Measurements from ENCODE around the gene SPART.
"Not testable (repeated sequence)": the region's sequence is repeated elsewhere in the genome, so short reads cannot be mapped to it uniquely, and the experiment has no call there.

SPART gene

GRCh38 chr13:36352350-36352749, 6.2 kb upstream of the SPART start:
- no peak for DNase-seq

DNA sequence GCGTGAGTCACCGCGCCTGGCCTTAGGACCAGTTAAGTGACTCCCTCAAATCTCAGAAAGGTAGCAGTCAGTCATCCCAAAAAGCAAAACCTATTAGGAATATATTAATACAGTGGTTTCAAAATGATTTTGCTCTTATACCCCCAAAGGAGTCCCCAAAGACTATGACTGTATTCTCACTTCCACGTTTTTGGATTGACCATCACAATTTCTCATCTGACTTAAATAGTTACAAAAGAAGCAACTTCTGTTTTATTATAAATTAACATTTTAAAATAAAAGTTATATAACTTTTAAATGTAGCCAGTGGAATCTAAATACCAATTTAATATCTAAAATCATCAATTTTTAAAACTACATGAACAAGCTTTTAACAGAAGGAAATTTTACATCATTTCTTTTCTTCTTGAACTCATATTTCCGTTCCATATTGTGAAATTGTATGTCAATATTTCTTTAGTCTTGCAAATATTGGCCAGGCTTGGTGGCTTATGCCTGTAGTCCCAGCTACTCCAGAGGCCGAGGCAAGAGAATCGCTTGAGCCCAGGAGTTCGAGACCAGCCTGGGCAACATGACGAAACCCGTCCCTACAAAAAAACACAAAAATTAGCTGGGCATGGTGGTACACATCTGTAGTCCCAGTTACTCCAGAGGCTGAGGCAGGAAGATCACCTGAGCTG, 1.5 kb upstream of the SPART start:
- no peak for DNase-seq

GRCh38 chr13:36345438-36346221, 564 bp downstream of the SPART start:
- DNase-seq = peak; percentile 51

GRCh38 chr13:36344886-36345437, 1.2 kb downstream of the SPART start:
- DNase-seq = peak; percentile 35

- no peak for DNase-seq
Observed at GRCh38 chr13:36344173-36344572, 2.0 kb downstream of the SPART start.

GRCh38 chr13:36343766-36344165, 2.4 kb downstream of the SPART start:
- DNase-seq = no peak

DNA sequence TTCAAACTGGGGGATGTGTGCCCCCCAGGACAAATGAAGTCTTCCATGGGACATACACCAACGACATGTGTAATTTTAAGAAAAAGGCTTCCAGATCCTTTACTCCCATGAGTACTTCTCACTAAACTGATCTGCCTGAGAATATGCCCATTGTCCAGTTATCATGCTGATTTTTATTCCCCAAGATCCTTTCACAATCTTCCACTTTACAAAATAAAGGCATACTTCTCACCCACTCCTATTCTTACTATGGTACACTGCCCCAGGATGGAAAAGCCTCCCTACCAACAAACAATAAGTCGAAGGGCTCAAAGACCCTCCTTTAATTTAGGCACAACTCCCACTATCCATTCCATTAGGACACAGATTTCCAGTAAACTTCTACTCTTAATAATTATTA, 3.5 kb downstream of the SPART start:
- no peak for DNase-seq

GRCh38 chr13:36341718-36342117, 4.5 kb downstream of the SPART start:
- no peak for DNase-seq

GRCh38 chr13:36339600-36340155, 6.5 kb downstream of the SPART start:
- no peak for DNase-seq

DNA sequence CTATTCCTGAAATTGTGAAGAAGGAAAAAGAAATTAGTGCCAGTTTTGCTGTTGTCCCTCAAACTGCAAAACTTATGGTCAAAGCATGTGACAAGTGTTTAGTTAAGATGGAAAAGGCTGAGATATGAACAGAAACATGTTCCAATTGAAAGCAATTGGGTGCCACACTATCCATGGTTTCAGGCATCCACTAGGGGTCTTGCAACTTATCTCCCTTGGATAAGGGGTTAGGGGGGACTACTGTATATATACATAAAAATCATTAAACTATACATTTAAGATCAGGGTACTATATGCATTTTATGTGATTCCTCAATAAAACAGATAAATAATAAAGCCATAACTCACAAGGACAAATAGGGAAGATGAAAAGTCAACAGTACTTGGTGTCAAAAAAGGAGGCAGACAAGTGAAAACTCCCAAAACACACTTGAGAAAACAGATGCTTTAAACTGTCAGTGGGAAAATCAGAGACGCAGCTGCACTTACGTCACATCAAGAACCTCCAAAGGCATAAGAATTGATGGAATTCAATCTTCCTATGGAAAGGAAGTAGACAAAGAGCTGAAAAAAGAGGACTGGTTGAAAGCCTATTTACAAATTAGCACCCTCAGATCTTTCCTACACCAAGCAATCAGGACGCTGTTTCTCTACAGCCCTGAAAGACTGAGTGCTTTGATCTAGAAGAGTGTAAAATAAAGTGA, 8.1 kb downstream of the SPART start:
- no peak for DNase-seq

DNA sequence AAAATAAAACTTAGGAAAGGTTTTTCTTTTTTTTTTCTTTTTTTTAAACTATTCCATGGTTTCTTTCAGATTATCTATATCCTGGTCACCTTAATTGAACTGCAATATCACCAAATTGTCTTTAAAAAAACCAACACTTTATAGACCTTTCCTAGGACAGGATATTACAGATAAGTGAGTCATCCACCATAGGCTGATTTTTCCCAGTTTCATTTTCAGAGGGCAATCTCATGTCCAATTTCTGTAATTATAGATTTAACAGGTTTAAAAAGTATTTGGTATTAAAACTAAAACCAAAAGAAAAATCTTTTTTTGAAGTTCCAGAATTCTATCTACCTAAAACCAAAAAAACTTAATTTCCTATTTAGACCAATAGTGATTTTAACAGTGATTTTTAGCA, 13.2 kb downstream of the SPART start:
- DNase-seq = no peak

DNA sequence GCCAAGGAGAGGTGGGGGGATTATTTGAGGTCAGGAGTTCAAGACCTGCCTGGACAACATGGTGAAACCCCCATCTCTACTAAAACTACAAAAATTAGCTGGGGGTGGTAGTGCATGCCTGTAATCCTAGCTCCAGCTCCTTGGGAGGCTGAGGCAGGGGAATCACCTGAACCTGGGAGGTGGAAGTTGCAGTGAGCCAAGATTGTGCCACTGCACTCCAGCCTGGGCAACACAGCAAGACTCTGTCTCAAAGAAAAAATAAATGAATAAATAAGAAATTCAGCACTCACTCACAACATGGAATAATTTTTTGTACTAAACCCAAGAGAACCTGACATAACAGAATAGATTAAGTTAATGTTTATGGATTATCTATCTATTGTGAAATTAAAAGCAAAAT, 13.9 kb downstream of the SPART start:
- DNase-seq = not testable (repeated sequence)

- DNase-seq = no peak
Observed at GRCh38 chr13:36331280-36331679, 14.9 kb downstream of the SPART start.

- no peak for DNase-seq
Observed at GRCh38 chr13:36329361-36329760, 16.8 kb downstream of the SPART start.

- DNase-seq = no peak
Observed at GRCh38 chr13:36328821-36329220, 17.4 kb downstream of the SPART start.

- no peak for DNase-seq
Observed at GRCh38 chr13:36325912-36326311, 20.3 kb downstream of the SPART start.

GRCh38 chr13:36324881-36325280, 21.3 kb downstream of the SPART start:
- DNase-seq = not testable (repeated sequence)

DNA sequence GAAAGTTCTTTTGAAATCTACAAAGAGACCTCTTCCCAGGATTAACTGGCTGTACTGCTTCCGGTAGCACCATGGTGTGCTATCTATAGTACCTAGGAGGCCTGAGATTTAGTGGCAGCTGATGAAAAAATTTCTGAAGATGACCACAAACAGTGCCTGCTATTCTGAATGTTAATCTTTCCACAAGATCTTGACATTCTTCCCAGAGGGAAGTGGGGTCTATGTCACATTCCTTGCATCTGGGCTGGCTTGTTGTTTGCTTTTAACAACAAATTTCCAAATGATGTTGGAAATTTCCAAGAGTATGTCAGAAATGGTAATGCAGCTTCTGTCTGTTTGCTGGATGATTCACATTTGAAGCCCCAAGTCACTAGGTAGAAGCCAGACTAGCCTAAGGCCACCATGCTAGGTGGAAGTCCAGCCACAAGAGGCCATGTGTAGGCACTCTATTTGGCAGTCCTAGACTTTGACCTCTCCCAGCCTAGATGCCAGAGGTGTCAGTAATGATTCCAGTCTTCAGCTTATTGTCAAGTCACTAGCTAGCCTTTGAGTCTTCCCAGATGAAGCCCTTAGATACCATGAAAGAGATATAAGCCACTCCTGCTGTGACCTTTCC, 22.1 kb downstream of the SPART start:
- no peak for DNase-seq

DNA sequence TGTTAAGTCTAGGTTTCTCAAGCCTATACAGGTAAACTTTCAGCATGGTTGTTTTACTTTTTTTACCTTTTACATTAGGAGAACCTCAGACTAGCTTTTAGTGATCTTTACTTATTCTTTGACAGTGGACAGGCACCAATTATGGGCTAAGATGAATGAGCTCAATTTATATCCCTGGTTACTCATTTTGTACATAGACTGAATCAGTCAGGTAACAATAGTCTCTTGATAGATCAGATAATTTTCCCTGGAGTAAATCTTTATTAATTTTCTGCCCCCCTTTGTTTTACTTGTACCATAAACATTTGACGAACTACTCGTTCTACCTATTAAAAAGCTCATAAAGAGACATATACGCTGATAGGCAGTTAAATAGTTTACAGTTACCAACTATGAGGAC, 22.8 kb downstream of the SPART start:
- DNase-seq = no peak

DNA sequence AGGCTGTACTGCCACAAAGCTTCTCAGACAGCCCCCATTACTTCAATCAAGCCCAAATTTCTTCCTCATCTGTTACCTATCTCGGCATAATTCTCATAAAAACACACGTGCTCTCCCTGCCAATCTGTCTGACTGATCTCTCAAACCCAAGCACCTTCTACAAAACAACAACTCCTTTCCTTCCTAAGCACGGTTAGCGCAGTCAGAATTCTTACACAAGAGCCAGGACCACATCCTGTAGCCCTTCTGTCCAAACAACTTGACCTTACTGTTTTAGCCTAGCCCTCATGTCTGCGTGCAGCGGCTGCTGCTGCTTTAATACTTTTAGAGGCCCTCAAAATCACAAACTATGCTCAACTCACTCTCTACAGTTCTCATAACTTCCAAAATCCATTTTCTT, 26.4 kb downstream of the SPART start:
- DNase-seq = not testable (repeated sequence)

DNA sequence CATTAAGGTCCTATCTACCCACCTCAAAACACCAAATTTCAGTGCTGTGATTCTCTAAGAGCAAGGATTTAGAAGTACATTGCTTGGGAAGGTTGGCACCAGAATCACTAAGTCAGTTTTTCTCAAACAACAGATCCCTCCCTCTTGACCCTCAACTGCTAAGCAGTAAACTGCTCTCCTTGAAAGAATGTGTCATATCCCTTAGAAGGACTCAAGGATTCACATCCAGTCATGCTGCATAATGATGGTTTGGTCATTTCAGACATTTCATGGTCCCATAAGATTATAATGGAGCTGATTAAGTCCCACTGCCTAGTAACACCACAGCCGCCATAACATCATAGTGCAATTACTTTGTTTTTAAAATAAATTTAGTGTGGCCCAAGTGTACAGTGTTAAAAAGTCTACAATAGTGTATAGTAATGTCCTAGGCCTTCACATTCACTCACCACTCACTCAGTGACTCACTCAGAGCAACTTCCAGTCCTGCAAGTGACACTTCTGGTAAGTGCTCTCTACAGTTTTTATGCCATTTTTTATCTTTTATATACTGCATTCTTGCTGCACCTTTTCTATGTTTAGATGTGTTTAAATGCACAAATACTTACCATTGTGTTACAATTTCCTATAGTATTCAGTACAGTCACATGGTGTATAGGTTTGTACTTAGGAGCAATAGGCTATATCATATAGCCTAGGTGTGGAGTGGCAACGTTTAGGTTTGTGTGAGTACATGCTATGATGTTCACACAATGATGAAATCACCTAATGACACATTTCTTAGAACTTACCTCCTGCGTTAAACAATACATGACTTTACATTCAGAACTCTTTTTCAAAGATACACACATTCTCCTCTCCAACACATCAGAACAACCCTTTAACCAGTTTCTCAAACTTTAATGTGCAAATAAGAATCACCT, 32.9 kb downstream of the SPART start:
- no peak for DNase-seq

Data from activated CD4-positive, alpha-beta T cell treated with anti-CD3 and anti-CD28 coated beads, Interleukin-10, Interleukin-2, amounts not matched to agents 100 ng/mL and 50 ng/mL, durations not matched to agents 16 hours and 8 hours (primary cell).